GM19467 (cell line): ENCODE results near the gene KCTD10.

Experiments used
- ATAC-seq: cut with Tn5 transposase; IDR thresholded peaks from one replicate; pipeline ENCODE4 v1.9.1; 2021; ENCODE audit warnings: mild to moderate bottlenecking, moderate library complexity; ENCODE audit not compliant: unreplicated experiment

Gene KCTD10

DNA sequence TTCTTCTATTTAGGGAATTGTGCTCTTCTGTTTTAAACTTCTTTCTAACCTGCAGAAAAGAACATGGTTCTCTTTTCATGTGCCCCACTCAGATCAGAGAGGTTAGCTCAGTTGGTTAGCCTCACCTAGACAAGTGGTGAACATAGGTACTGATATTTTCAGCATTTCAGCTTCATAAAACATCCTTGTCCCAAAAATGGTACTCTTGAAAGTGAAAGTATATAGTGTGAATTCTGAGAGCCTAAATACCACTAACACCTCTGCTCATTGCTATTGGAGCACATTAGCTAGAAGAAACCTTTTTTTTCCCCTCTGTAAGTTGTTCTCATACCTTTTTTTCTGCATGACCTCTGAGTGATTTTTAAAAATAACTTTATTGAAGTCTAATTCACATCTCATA is 17.9 kb upstream of the KCTD10 start:
- no peak for ATAC-seq

DNA sequence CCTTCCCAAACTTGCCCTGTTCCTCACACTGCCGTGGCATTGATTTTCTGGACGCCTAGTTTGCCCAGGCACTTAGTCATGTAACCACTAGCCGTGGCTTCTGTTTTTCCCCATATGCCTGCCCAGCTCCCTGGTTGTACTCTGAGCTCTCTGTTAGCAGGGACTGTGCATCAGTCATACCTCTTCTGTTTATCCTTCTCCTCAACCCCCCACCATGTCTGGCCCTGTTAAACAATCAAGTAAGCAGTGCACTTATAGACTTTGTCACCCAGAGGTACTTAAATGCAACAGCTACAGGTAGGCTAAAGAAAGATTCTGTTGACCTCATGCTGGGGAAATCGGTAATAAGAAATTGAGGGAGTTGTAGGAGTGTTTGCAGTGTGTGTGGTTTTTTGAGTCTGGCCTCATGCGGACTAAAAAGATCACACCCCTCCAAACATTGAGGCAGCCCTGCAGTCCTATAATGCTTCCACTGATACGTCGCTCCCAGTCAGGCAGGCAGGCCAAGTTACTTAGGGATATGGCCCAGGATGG is 17.3 kb upstream of the KCTD10 start:
- ATAC-seq, result no peak

DNA sequence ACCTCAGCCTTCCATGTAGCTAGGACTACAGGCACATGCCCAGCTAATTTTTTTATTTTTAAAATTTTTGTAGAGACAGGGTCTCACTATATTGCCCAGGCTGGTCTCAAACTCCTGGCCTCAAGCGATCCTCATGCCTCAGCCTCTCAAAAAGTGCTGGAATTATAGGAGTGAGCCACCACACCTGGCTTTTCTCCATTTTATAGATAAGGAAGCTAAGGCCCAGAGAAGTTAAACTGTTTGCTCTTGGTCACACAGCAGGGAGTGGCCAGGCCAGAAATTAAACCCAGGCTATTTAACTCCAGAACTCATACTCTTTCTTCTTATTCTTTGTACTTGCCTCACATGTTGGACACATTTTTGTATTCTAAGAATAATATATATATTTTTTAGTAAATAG is 16.8 kb upstream of the KCTD10 start:
- ATAC-seq, result no peak

DNA sequence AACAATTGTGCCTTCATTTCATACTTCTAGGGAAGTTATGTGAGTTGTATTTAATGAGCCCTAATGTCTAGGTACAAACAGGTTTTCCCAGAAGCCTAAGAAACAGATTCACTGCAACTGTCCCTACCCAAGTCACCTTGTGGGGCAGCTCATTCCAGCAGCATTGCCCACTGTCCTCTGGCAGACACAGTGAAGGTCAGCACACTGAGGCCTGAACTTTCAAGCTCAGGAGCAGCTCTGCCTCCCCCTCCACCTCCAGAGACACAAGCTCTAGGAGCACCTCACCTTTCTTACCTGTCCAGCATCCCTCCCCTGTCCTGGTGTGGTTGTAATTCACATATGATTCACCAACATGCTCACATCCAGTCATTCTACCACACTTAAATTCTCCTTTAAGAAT is 16.0 kb upstream of the KCTD10 start:
- ATAC-seq, result no peak

DNA sequence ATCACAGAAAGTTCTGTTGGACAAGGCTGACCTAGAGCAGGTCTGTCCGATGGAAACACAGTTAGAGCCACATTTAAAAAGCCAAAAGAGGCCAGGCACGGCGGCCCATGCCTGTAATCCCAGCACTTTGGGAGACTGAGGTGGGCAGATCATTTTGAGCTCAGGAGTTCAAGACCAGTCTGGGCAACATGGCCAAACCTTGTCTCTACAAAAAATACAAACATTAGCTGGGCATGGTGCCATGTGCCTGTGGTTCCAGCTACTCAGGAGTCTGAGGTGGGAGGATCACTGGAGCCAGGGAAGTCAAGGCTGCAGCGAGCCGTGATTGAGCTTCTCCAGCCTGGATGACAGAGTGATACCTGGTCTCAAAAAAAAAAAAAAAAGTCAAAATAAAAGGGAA is 15.3 kb upstream of the KCTD10 start:
- ATAC-seq, result no peak

DNA sequence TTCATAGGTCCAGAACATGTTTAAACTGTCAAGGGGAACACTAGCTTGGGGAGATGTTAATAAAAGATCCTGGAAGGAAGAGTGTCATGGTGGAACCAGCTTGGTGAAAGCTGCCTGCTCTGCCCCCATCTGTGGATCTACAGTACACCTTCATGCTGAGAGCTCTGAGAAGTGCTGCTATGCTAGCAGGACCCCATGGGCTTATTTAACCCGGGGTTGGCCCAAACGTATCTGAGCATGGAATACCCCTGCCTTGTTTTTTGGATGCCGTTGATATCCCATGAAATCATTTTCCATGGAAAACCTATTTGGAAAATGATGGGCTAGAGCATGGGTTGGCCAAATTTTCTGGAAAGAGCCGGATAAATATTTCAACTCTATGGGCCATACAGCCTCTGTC is 14.6 kb upstream of the KCTD10 start:
- no peak for ATAC-seq

DNA sequence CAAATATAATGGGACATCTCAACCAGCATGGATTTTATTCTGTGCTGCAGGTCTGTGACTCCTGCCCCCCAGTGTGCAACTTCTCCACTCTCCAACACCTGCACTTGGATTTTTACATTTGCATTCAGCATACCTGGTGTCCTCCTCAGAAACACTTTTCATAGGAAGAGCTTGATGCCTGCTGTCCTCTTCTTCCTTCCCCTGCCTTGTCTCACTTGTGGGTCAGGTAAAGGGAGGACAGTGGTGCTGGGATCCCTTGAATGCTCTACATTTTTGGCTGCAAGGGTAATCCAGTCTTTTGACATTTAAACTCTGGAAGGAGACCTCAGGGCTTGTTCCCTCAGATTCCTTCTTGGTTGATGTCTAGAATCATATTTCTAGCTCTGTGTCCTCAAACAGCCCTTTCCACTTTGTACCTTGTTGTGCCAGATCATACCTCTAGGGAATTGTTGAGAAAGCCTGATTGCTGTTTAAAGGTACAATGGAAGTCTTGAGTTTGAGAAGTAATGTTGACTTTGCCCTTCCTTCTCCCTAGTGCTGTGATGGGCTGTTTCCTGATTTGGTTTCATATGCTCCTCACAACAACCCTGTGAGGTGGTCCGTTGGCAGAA is 13.0 kb upstream of the KCTD10 start:
- no peak for ATAC-seq

DNA sequence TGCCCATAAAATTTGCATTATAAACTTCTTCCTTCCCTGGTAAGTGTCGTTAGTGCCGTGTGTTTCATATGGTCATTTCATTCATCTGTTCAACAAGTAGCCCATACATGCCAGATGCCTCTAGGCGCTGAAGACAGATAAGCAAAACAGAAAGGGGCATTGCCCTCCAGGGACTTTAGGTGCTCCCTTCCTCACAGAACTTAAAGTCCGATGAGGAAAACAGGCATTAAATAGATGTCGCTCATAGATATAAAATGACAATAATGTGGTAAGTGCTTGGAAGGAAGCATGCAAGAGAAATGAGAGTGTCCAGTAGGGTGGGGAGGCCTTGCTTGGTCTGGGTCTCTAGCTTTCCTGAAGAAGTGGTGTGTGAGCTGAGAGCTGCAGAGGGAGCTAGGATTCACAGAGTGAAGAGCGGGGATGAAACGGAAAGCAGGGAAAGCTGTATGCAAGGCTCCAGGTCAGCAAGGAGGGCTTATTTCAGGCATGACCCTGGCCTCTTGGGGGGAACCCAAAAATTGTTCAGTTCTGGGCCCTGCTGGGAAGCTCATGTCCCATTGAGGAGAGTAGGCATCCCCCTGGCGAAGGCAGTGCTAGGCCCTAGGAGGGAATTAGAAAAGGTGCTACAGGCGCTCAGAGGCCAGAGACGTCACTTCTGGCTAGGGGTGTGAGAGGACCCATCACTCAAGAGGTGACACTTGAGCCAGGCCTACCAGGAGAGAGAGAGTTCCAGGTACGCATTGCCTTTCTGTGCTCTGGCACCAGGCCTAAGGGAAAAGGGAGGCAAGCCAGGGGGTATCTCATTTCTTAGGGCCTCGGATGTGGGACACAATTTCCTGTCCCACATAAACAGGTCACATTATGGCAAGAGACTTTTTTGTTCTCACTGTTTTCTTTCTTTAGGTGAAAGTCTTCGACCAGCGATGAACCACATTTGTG is 12.2 kb upstream of the KCTD10 start:
- no peak for ATAC-seq

DNA sequence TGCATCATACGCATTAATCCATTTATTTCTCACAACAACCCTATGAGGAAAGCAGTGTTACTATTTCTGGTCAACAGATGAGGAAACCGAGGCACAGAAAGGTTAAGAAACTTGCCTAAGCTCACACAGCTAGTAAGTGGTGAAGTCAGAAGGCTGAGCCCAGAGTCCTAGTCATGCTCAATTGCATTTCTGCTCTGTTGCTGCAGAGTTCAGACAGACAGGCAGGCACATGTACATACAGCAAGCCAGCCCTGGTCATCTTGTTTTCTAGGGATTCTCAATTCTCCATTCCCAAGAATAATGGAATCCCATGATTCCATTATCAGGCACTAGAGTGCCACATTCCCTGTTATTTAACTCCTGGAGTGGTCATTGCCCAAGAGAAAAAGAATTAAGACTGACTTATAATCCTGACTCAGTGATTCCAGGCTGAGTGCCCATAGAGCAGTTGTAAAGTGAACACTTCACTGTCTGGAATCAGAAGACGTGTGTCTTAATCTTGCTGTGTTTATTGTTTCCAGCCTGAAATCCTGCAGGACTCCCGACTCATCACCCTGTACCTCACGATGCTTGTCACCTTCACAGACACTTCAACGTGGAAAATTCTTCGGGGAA is 11.1 kb upstream of the KCTD10 start:
- no peak for ATAC-seq

DNA sequence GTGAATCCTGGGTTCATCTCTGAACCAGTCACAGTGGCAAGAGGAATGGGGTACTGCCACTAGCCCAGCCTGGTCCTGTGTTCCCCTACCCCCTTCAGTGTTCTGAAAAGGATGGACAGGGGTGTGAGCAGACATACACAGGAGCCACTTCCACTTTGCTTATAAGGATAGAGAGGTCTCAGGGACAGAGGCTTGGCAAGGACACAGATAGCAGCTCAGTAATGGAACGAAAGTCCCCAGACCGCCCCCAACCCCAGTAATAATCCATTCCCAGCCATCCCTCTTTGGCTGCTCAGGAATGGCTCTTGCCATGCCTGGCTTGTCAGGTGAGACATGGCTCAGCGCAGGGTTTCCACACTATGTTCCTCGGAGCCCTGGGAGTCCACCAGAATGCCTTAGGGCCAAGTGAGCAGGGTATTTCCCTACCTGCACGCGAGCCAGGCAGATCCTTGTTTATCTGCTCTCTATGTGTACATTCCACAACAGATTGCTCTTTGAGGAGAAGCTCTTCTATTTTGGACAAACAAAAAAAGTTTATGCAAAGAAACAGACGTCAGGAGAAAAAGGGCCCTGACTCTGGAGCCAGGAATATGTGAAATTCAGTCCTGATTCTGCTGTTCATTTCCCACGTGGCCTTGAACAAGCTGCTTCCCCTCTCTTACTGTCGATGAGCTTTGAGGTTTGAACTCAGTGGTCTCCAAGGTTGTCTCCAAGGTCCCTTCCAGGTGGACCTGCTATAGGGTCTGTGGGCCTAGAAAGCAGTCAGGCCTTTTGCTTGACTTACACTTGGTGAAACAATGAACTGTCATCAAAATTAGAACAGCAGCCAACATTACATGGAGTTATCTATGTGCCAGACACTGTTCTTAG is 10.3 kb upstream of the KCTD10 start:
- no peak for ATAC-seq

DNA sequence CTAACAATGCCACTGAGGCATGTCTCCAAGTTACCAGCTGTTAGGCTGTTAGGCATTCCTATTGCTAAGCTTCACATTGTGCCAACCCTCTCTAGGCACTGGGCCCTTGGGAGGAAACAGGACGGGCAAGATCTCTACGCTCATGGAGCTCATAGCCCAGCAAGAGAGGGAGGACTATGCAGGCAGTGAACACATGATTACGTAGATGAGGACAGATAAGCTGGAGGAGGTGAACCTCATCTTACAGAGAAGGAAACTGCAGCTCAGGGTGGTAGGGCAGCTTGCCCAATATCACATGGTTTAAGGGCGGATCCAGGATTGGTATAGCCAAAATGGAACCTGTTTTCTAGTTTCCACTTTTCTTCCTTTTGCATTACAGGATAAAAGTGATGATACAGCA is 8.1 kb upstream of the KCTD10 start:
- no peak for ATAC-seq

DNA sequence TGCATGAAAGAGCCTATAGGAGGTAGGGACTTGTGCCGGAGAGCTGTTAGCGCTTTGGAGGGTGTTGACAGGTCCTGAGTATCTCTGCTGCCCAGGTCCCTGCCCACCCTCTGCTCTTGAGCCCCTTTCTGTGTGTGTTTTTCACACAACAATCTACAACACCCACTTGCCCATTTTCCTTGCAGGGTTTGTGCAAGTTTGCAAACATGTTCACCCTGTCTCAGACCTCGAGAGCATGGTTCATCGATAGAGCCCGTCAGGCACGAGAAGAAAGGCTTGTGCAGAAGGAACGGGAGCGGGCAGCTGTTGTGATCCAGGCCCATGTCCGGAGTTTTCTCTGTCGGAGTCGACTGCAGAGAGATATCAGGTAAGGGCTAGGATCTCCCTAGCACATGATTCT is 6.2 kb upstream of the KCTD10 start:
- no peak for ATAC-seq

DNA sequence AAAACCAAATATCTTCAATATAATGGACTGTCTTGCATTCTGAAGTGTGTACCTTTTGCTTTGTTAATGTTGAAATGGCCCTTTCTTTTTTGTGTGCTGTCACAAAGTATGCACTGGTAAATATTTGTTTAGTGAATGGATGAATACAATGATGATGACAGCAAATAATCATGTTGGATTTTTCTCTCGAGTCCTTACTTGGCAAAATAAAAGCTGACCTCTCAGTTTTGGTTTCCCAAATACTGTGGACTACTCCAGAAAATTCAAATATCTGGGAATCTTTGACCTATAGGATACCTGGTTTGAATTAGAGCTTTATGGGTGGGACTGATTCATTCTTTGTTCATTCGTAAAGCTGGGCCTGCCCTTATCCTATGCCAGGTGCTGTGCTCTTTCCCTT is 5.8 kb upstream of the KCTD10 start:
- no peak for ATAC-seq

DNA sequence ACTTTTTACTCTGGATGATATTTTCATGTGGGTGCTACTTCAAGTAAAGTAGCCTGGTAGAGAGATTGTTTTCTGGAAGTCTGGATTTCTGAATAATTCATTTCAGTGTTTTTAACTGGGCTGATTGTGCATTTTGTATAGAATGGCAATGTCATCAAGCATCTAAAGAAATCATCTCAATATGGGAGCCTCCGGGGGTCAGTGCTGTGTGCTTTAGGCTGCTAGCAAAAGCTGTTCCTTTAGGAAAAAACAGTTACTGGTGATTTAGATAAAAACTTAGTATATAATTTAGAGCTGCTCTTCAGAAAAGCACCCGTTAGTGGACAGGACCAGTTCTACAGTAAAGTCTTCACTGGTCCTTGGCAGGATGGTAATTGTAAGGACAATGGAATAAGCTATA is 5.4 kb upstream of the KCTD10 start:
- ATAC-seq, result no peak

DNA sequence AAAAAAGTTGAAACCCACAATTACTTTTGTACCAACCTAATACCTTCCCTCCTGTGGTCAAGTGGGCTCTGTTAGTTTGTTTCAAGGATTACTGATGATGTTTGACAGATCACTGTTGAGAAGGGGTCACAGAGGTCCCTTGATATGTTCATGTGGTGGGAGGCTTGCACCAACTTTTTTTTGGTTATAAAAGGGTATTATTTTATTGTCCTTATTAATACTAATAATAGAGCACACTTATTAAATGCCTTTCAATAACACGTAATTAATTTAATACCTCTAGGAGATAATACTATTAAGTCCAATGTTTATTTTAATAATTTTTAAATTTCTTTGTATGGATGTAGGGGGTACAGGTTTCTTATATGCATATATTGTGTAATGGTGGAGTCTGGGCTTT is 4.8 kb upstream of the KCTD10 start:
- no peak for ATAC-seq

DNA sequence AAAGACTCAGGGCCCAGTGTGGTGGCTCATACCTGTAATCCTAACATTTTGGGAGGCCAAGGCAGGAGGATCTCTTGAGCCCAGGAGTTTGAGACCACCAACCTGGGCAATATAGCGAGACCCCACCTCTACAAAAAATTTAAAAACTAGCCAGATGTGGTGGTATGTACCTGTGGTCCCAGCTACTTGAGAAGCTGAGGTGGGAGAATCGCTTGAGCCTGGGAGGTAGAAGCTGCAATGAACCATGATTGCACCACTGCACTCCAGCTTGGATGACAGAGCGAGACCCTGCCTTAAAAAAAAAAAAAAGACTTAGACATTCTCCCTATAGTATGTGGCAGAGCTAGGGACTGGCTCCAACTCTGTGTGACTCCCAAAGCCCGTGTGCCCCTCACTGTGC is 3.3 kb upstream of the KCTD10 start:
- no peak for ATAC-seq

DNA sequence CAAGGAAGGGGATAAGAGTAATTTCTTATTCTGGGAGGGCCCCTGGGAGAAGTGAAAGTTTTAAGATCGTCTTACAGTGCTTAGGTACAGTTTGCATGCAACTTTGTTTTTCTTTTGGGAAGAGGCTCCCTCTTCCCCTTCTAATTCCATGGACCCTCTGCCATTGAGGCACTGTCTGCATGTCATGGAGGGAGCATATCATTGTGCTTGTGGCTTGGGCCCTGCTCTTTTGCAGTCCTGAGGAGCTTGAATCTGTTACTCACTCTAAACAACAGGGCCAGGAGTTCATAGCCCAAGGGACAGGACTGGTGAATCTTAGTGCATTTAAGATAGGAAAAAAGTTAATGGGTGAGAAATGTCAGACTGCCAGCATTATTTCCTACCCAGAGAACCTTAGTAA is 2.7 kb upstream of the KCTD10 start:
- no peak for ATAC-seq

DNA sequence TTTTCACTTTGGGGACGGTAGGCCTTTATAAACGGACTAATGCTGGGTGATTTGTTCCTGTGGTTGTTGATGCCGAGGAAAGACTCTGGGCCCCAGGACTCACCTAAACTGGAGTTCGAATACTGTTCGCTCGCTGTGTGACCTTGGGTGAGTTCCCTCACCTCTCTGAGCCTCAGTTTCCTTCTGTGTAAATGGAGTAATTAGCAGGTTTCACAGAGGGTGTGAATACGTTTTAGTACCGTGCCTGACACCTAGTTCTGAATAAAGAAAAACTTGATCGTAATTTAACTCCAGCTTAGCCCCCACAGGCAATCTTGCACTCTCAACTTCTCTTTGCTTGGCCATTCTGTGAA is 839 bp upstream of the KCTD10 start:
- no peak for ATAC-seq

DNA sequence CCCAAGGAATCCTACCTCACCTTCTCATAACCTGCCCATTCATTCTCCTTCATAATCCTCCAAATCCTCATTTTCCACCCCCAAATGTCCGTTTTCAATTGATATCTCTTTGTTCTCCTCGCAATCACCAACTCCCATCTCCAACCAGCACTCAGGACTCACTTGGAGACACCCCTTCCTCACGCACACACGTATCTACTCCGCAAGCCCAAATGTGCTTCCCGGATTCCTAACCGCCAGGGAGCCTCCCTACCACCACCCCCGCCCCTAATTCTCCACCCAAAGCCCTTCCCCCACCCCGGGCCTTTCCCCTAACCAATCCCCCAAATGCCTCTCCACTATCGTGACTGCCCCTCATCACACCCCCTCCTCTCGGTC is 304 bp downstream of the KCTD10 start:
- no peak for ATAC-seq

DNA sequence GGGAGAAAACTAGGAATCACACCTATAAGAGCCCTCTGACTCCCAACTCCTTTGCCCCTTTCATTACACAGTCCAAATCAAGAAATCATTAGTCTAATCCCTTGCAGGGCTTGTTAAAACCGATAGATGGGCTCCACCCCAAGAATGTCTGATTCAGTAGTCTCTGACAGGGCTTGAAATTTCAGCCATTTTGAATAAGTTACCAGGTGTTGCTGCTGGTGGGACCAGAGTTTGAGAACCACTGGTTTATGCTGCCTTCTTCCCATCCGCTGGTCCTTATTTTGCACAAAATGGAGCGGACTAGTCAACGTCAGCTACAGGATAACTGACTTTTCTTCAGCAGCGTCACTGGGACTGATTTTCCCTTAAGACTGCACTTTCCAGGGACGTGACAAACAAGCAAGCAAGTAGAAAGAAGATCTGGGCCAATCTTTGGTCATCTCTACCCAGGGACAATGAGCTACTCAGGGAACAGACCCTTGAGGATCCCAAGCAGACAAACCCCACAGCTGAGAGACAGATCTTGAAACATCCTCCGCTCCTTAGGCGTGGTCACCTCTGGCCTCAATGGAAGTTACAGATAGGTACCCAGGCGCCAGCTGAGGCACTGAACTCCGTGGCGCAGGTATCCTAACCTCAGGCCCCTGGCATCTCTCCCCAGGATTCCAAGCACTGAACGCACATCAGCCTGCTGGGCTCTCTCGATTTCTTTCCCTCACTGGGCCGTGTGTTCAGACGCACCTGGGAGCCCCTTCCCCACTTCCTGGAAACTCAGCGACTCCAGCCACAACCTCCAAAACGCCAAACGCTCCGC is 900 bp downstream of the KCTD10 start:
- no peak for ATAC-seq
